Measurements from ENCODE around the gene ANO1.

The ANO1 gene

DNA sequence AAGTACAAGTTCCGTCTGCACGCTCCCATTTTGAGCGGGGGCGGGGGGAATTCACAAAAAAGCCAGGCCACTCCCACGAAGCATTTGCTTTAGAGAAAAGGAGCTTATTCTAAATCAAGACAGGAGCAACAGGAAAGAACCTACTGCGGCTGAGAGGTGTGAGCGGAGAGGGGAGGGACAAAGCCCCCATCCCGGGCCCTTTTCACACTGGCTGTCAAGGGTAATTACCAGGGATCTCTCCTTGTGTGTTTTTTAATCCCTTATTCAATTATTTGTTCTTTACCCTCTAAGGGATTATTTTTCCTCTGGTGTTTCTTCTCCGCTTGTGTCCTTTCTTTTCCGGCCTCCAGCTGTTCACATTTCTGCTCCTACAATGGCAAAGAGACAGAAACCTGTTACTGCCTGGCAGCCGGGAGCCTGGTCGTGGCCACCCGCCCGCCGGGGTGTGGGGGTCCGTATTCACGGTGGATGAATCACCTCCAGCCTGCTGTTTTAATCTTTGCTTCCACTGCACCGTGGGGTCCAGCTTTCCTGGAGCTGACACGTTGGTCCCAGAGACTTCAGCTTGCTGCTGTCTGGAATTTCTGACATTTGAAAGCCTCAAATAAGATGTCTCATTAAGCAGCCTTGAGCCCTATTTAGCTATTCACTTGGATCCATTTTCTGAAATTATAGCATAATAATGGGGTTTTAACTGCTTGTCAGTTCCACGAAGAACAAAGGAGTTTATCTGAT is 63.5 kb downstream of the ANO1 start:
- Histone ChIP-seq H3K27me3 (ENCODE audit: low read depth, low read length) (peaks cover 36% of the 10 kb centered on the region), H2AFZ (ENCODE audit: low read depth, low read length) (no peak overlapping the region), H3K4me1 (ENCODE audit: low read length) (no peaks in the 10 kb centered on the region), H3K9me3 (ENCODE audit: insufficient read depth, low read length) (no peaks in the 10 kb centered on the region), H3K9ac (ENCODE audit: low read length) (no peak overlapping the region), H3K4me3 (ENCODE audit: low read length) (no peak overlapping the region), H4K20me1 (ENCODE audit: insufficient read depth, low read length) (no peaks in the 10 kb centered on the region), H3K4me2 (ENCODE audit: low read length) (no peak overlapping the region), H3K27ac (ENCODE audit: low read length) (no peak overlapping the region), H3K36me3 (replicated peaks; ENCODE audit: low read depth, low read length) (no peaks in the 10 kb centered on the region), H3K79me2 (ENCODE audit: low read length) (no peaks in the 10 kb centered on the region)
- no peak for TF ChIP-seq EZH2phosphoT487 (IDR thresholded peaks at IDR 0.05; ENCODE audit: low read depth)
- TF ChIP-seq, protein P1, sequence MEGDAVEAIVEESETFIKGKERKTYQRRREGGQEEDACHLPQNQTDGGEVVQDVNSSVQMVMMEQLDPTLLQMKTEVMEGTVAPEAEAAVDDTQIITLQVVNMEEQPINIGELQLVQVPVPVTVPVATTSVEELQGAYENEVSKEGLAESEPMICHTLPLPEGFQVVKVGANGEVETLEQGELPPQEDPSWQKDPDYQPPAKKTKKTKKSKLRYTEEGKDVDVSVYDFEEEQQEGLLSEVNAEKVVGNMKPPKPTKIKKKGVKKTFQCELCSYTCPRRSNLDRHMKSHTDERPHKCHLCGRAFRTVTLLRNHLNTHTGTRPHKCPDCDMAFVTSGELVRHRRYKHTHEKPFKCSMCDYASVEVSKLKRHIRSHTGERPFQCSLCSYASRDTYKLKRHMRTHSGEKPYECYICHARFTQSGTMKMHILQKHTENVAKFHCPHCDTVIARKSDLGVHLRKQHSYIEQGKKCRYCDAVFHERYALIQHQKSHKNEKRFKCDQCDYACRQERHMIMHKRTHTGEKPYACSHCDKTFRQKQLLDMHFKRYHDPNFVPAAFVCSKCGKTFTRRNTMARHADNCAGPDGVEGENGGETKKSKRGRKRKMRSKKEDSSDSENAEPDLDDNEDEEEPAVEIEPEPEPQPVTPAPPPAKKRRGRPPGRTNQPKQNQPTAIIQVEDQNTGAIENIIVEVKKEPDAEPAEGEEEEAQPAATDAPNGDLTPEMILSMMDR (IDR thresholded peaks at IDR 0.05; ENCODE audit: low read depth, low read length), result no peak

DNA sequence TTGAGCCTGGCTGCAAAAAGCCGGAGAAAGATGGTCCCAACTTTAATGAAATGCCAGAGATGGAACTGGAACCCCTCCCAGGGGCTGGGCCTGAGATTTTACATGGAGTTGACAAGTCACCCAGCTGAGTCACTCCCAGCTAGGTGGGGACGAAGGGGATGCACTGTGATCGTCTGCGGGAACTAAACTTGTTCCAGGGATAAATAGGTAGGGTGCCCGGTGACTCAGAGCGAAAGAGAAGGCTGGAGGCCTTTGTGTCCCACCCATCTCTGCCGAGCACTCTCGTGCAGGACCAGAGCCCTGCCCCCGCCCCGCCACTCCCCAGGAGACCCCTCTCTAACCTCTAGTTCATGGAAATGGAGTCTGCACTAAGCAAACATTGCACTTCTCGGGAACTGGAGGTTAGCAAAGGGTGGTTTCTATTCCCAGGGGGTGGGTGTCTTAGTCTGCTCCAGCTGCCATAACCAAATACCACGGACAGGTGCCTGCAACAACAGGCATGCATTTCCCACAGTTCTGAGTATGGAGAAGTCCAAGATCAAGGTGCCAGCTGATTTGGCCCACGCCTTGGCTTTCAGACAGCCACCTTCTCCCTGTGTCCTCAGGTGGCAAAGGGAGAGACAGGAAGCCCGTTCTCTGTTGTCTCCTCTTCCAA is 64.2 kb downstream of the ANO1 start:
- no peak overlapping the region for H2AFZ ChIP-seq (ENCODE audit: low read depth, low read length)
- H3K9me3 ChIP-seq (ENCODE audit: insufficient read depth, low read length), result no peaks in the 10 kb centered on the region
- H3K4me1 ChIP-seq (ENCODE audit: low read length), result no peaks in the 10 kb centered on the region
- H3K27me3 ChIP-seq (ENCODE audit: low read depth, low read length), result peaks cover 36% of the 10 kb centered on the region
- H3K36me3 ChIP-seq (replicated peaks; ENCODE audit: low read depth, low read length), result no peaks in the 10 kb centered on the region
- no peak overlapping the region for H3K27ac ChIP-seq (ENCODE audit: low read length)
- no peak overlapping the region for H3K4me3 ChIP-seq (ENCODE audit: low read length)
- TF ChIP-seq, protein P1 (IDR thresholded peaks at IDR 0.05; ENCODE audit: low read depth, low read length), result no peak
- no peak for TF ChIP-seq EZH2phosphoT487 (IDR thresholded peaks at IDR 0.05; ENCODE audit: low read depth)
- H3K79me2 ChIP-seq (ENCODE audit: low read length), result no peaks in the 10 kb centered on the region
- no peak overlapping the region for H3K4me2 ChIP-seq (ENCODE audit: low read length)
- no peak overlapping the region for H3K9ac ChIP-seq (ENCODE audit: low read length)
- H4K20me1 ChIP-seq (ENCODE audit: insufficient read depth, low read length), result no peaks in the 10 kb centered on the region

DNA sequence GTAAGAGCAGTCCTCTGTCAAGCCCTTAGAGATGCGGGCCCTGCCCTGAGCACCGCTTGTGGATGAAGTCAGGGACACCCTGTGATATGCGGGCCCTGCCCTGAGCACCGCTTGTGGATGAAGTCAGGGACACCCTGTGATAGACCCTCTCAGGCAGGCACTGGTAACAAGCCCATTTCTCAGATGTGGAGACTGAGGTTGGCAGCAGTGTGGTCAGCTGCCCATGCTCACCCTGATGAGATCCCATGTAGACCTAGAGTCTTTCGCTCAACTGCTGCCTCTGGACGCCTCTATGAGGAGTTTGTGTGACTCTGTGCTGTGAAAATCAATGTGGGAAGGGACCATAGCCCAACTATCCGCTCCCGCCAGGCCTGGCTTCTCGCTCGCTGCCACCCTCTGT is 66.1 kb downstream of the ANO1 start:
- no peak overlapping the region for H3K4me2 ChIP-seq (ENCODE audit: low read length)
- no peak for TF ChIP-seq EZH2phosphoT487 (IDR thresholded peaks at IDR 0.05; ENCODE audit: low read depth)
- TF ChIP-seq, protein P1 (IDR thresholded peaks at IDR 0.05; ENCODE audit: low read depth, low read length), result no peak
- H4K20me1 ChIP-seq (ENCODE audit: insufficient read depth, low read length), result no peaks in the 10 kb centered on the region
- H3K4me1 ChIP-seq (ENCODE audit: low read length), result no peaks in the 10 kb centered on the region
- H3K27me3 ChIP-seq (ENCODE audit: low read depth, low read length), result peaks cover 47% of the 10 kb centered on the region
- no peak overlapping the region for H3K4me3 ChIP-seq (ENCODE audit: low read length)
- no peak overlapping the region for H2AFZ ChIP-seq (ENCODE audit: low read depth, low read length)
- H3K79me2 ChIP-seq (ENCODE audit: low read length), result no peaks in the 10 kb centered on the region
- H3K9ac ChIP-seq (ENCODE audit: low read length), result no peak overlapping the region
- no peaks in the 10 kb centered on the region for H3K9me3 ChIP-seq (ENCODE audit: insufficient read depth, low read length)
- no peak overlapping the region for H3K27ac ChIP-seq (ENCODE audit: low read length)
- H3K36me3 ChIP-seq (replicated peaks; ENCODE audit: low read depth, low read length), result no peaks in the 10 kb centered on the region

- Histone ChIP-seq H3K4me1 (ENCODE audit: low read length) (no peaks in the 10 kb centered on the region), H3K9ac (ENCODE audit: low read length) (no peak overlapping the region), H3K9me3 (ENCODE audit: insufficient read depth, low read length) (no peaks in the 10 kb centered on the region), H3K27ac (ENCODE audit: low read length) (no peak overlapping the region), H4K20me1 (ENCODE audit: insufficient read depth, low read length) (no peaks in the 10 kb centered on the region), H3K36me3 (replicated peaks; ENCODE audit: low read depth, low read length) (no peaks in the 10 kb centered on the region), H3K4me3 (ENCODE audit: low read length) (no peak overlapping the region), H3K27me3 (ENCODE audit: low read depth, low read length) (peaks cover 47% of the 10 kb centered on the region), H3K4me2 (ENCODE audit: low read length) (no peak overlapping the region), H2AFZ (ENCODE audit: low read depth, low read length) (no peak overlapping the region), H3K79me2 (ENCODE audit: low read length) (no peaks in the 10 kb centered on the region)
- no peak for TF ChIP-seq EZH2phosphoT487 (IDR thresholded peaks at IDR 0.05; ENCODE audit: low read depth)
- TF ChIP-seq, protein P1 (IDR thresholded peaks at IDR 0.05; ENCODE audit: low read depth, low read length), result no peak
Observed at GRCh38 chr11:70145071-70145470, 67.0 kb downstream of the ANO1 start.

Data from OCI-LY3 (cell line).